Activated CD8-positive, alpha-beta memory T cell treated with anti-CD3 and anti-CD28 coated beads, Interleukin-2, amount 10 ng/mL, durations not matched to agents 7 days and 5 days (primary cell): Measurements from ENCODE around the gene BMPR1A. TPM values are rescaled to one million over a fixed set of nuclear protein-coding genes. Genes with fewer than 3 reads are reported as not detected.

Experiments used
- ATAC-seq: fragments of 150-1000 bp; cut with Tn5 transposase; one replicate; pipeline ENCODE4 v1.10.0; 2021; ENCODE audit warnings: moderate library complexity
- CTCF ChIA-PET: fragments of 350-600 bp; sonication (Branson Sonifier 250); formaldehyde crosslinking; loops from one replicate; lab custom pipeline; 2021; ENCODE audit warnings: antibody characterized with exemption; lab: Charles Lee
- DNase-seq: peaks from one replicate; pipeline ENCODE4 v3.0.0-alpha.2; 2020
- H3K27ac Mint-ChIP-seq: one replicate; pipeline ENCODE4 v1.8.0; 2021; ENCODE audit warnings: mild to moderate bottlenecking, mixed read lengths
- H3K27me3 Mint-ChIP-seq: one replicate; pipeline ENCODE4 v1.8.0; 2021; ENCODE audit warnings: mixed read lengths
- H3K36me3 Mint-ChIP-seq: one replicate; pipeline ENCODE4 v1.8.0; 2021; ENCODE audit warnings: mild to moderate bottlenecking, mixed read lengths
- H3K4me1 Mint-ChIP-seq: one replicate; pipeline ENCODE4 v1.8.0; 2021; ENCODE audit warnings: mixed read lengths
- H3K4me3 Mint-ChIP-seq: one replicate; pipeline ENCODE4 v1.8.0; 2021; ENCODE audit warnings: mild to moderate bottlenecking, moderate library complexity, mixed read lengths
- H3K9me3 Mint-ChIP-seq: one replicate; pipeline ENCODE4 v1.8.0; 2022; ENCODE audit warnings: low read depth, mixed read lengths
- total RNA-seq, 2 experiments: library from RNA; stranded (reverse); gene quantifications; one replicate each; pipeline ENCODE4 v1.2.3, GENCODE V29; 2021

BMPR1A gene
- total RNA-seq, 2 experiments from 2014 or later, result 17.1 to 19.5 TPM

GRCh38 chr10:86959737-86960002, 203.3 kb downstream of the BMPR1A start:
- Mint-ChIP-seq H3K27me3 (no peaks in the 10 kb centered on the region), H3K4me1 (peaks cover 5% of the 10 kb centered on the region)
- no peak for ATAC-seq

GRCh38 chr10:86960003-86960862, 203.8 kb downstream of the BMPR1A start:
- Mint-ChIP-seq H3K4me1 (peaks cover 7% of the 10 kb centered on the region), H3K36me3 (no peaks in the 10 kb centered on the region), H3K27ac (no peak overlapping the region), H3K4me3 (no peak overlapping the region), H3K9me3 (no peaks in the 10 kb centered on the region), H3K27me3 (no peaks in the 10 kb centered on the region)
- CTCF ChIA-PET, result interaction anchor here (0.6 to 1.9 kb wide), 7 partner anchors 8 to 992 kb away, joined by 3 to 16 read pairs (median 4); no protein-coding TSS in a partner anchor
- DNase-seq (no peak), ATAC-seq (peak; percentile 48)

More at GRCh38 chr10:86959737-86960002, 203.3 kb downstream of the BMPR1A start:
- DNase-seq, result no peak
- Mint-ChIP-seq H3K9me3 (no peaks in the 10 kb centered on the region), H3K4me3 (no peak overlapping the region), H3K27ac (no peak overlapping the region), H3K36me3 (no peaks in the 10 kb centered on the region)
- CTCF ChIA-PET, result interaction anchor here (1.9 to 2.3 kb wide), 2 partner anchors 12 to 17 kb away, joined by 4 to 9 read pairs; no protein-coding TSS in a partner anchor

GRCh38 chr10:86960863-86961434, 204.5 kb downstream of the BMPR1A start:
- CTCF ChIA-PET, result interaction anchor here (1.1 to 1.9 kb wide), 6 partner anchors 9 to 24 kb away, joined by 3 to 16 read pairs (median 5); no protein-coding TSS in a partner anchor
- Mint-ChIP-seq H3K36me3 (no peaks in the 10 kb centered on the region), H3K4me3 (no peak overlapping the region), H3K27ac (no peak overlapping the region), H3K4me1 (peaks cover 11% of the 10 kb centered on the region), H3K9me3 (no peaks in the 10 kb centered on the region), H3K27me3 (no peaks in the 10 kb centered on the region)
- DNase-seq (no peak), ATAC-seq (no peak)

GRCh38 chr10:86961481-86962091, 205.2 kb downstream of the BMPR1A start:
- DNase-seq (no peak), ATAC-seq (no peak)
- Mint-ChIP-seq H3K4me3 (no peak overlapping the region), H3K36me3 (no peaks in the 10 kb centered on the region), H3K27me3 (no peaks in the 10 kb centered on the region), H3K27ac (no peak overlapping the region), H3K9me3 (no peaks in the 10 kb centered on the region), H3K4me1 (peaks cover 18% of the 10 kb centered on the region)
- CTCF ChIA-PET, result interaction anchor here (1.2 to 1.5 kb wide), 3 partner anchors 8 to 22 kb away, joined by 3 to 16 read pairs (median 6); no protein-coding TSS in a partner anchor

- Mint-ChIP-seq H3K27me3 (no peaks in the 10 kb centered on the region), H3K27ac (no peak overlapping the region), H3K9me3 (no peaks in the 10 kb centered on the region), H3K4me1 (peaks cover 22% of the 10 kb centered on the region), H3K36me3 (no peaks in the 10 kb centered on the region), H3K4me3 (no peak overlapping the region)
- CTCF ChIA-PET, result interaction anchor here (1.2 to 1.9 kb wide), 2 partner anchors 8 to 23 kb away, joined by 3 to 10 read pairs; no protein-coding TSS in a partner anchor
- DNase-seq (no peak), ATAC-seq (no peak)
Measured at GRCh38 chr10:86962136-86962980, 205.9 kb downstream of the BMPR1A start.

GRCh38 chr10:86962981-86963310, 206.5 kb downstream of the BMPR1A start:
- Mint-ChIP-seq H3K9me3 (no peaks in the 10 kb centered on the region), H3K4me1 (peaks cover 23% of the 10 kb centered on the region), H3K4me3 (no peak overlapping the region), H3K27me3 (no peaks in the 10 kb centered on the region), H3K36me3 (no peaks in the 10 kb centered on the region), H3K27ac (no peak overlapping the region)
- CTCF ChIA-PET, result interaction anchor here (1.2 to 1.9 kb wide), 2 partner anchors 8 to 24 kb away, joined by 3 to 10 read pairs; no protein-coding TSS in a partner anchor
- ATAC-seq (no peak), DNase-seq (no peak)

GRCh38 chr10:86963341-86963919, 207.0 kb downstream of the BMPR1A start:
- DNase-seq, result peak; percentile 38
- H3K36me3 Mint-ChIP-seq, result no peaks in the 10 kb centered on the region
- CTCF ChIA-PET, result interaction anchor here (1.9 kb wide), 1 partner anchor 25 kb away, joined by 10 read pairs; no protein-coding TSS in a partner anchor
- H3K27ac Mint-ChIP-seq, result no peak overlapping the region
- peaks cover 23% of the 10 kb centered on the region for H3K4me1 Mint-ChIP-seq
- no peaks in the 10 kb centered on the region for H3K9me3 Mint-ChIP-seq
- H3K27me3 Mint-ChIP-seq, result peaks cover 1% of the 10 kb centered on the region
- no peak for ATAC-seq
- H3K4me3 Mint-ChIP-seq, result no peak overlapping the region

GRCh38 chr10:86964061-86964846, 207.8 kb downstream of the BMPR1A start:
- DNase-seq (peak; percentile 37), ATAC-seq (no peak)
- CTCF ChIA-PET, result interaction anchor here (1.9 to 3.9 kb wide), 2 partner anchors 25 kb away, joined by 10 to 35 read pairs; no protein-coding TSS in a partner anchor
- H3K4me1 Mint-ChIP-seq, result peaks cover 23% of the 10 kb centered on the region
- no peaks in the 10 kb centered on the region for H3K9me3 Mint-ChIP-seq
- no peak overlapping the region for H3K27ac Mint-ChIP-seq
- H3K27me3 Mint-ChIP-seq, result peaks cover 7% of the 10 kb centered on the region
- H3K36me3 Mint-ChIP-seq, result no peaks in the 10 kb centered on the region
- no peak overlapping the region for H3K4me3 Mint-ChIP-seq

GRCh38 chr10:86964847-86965190, 208.4 kb downstream of the BMPR1A start:
- Mint-ChIP-seq H3K27ac (no peak overlapping the region), H3K4me1 (peaks cover 23% of the 10 kb centered on the region), H3K9me3 (no peaks in the 10 kb centered on the region), H3K4me3 (no peak overlapping the region), H3K36me3 (no peaks in the 10 kb centered on the region), H3K27me3 (peaks cover 13% of the 10 kb centered on the region)
- DNase-seq (peak; percentile 33), ATAC-seq (no peak)
- CTCF ChIA-PET, result interaction anchor here (3.9 kb wide), 1 partner anchor 25 kb away, joined by 35 read pairs; no protein-coding TSS in a partner anchor

GRCh38 chr10:86965986-86966654, 209.7 kb downstream of the BMPR1A start:
- Mint-ChIP-seq H3K4me3 (peak overlapping the region; percentile 21), H3K27me3 (peaks cover 20% of the 10 kb centered on the region), H3K4me1 (peaks cover 26% of the 10 kb centered on the region), H3K27ac (peak overlapping the region; percentile 76), H3K9me3 (no peaks in the 10 kb centered on the region), H3K36me3 (no peaks in the 10 kb centered on the region)
- ATAC-seq (peak; percentile 11), DNase-seq (peak; percentile 52)
- CTCF ChIA-PET, result interaction anchor here (0.6 to 3.9 kb wide), 9 partner anchors 9 to 254 kb away, joined by 3 to 35 read pairs (median 3); partner anchors contain the start of genes MMRN2 and SNCG

GRCh38 chr10:86967481-86967941, 211.1 kb downstream of the BMPR1A start:
- peaks cover 31% of the 10 kb centered on the region for H3K4me1 Mint-ChIP-seq
- peaks cover 22% of the 10 kb centered on the region for H3K27me3 Mint-ChIP-seq
- no peak for ATAC-seq
- DNase-seq, result peak; percentile 38
- H3K27ac Mint-ChIP-seq, result no peak overlapping the region
- H3K9me3 Mint-ChIP-seq, result no peaks in the 10 kb centered on the region
- CTCF ChIA-PET, result interaction anchor here (1.7 to 3.9 kb wide), 3 partner anchors 10 to 28 kb away, joined by 9 to 35 read pairs (median 12); partner anchors contain the start of genes MMRN2 and SNCG
- no peak overlapping the region for H3K4me3 Mint-ChIP-seq
- H3K36me3 Mint-ChIP-seq, result no peaks in the 10 kb centered on the region
